ENCODE results near the gene LASP1NB.
"Not testable (repeated sequence)": the region's sequence is repeated elsewhere in the genome, so short reads cannot be mapped to it uniquely, and the experiment has no call there.

DNA sequence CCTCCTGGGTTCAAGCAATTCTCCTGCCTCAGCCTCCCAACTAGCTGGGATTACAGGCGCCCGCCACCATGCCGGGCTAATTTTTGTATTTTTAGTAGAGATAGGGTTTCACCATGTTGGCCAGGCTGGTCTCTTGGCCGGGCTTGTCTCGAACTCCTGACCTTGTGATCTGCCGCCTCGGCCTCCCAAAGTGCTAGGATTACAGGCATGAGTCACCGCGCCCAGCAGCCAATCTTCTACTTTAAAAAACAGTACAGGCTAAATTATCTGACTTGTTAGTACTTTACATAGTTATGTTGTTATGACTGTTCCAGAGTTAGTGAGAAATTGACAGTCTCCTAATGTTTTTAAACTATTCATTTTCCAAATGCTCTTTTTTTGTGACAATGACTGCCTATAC lies 8.5 kb downstream of the LASP1NB start:
- TF ChIP-seq CTCF, POLR2A (IDR thresholded peaks at IDR 0.05): not testable (repeated sequence)

Data from heart left ventricle (tissue), 13 donors.